ENCODE measurements around the gene RSRC1. TPM values are rescaled to one million over a fixed set of nuclear protein-coding genes. Genes with fewer than 3 reads are reported as not detected.

Gene RSRC1
- total and polyA plus RNA-seq, 2 donors (not counting 1 experiment from before 2014, with no cell fraction given), result 12.6 to 43.1 TPM

DNA sequence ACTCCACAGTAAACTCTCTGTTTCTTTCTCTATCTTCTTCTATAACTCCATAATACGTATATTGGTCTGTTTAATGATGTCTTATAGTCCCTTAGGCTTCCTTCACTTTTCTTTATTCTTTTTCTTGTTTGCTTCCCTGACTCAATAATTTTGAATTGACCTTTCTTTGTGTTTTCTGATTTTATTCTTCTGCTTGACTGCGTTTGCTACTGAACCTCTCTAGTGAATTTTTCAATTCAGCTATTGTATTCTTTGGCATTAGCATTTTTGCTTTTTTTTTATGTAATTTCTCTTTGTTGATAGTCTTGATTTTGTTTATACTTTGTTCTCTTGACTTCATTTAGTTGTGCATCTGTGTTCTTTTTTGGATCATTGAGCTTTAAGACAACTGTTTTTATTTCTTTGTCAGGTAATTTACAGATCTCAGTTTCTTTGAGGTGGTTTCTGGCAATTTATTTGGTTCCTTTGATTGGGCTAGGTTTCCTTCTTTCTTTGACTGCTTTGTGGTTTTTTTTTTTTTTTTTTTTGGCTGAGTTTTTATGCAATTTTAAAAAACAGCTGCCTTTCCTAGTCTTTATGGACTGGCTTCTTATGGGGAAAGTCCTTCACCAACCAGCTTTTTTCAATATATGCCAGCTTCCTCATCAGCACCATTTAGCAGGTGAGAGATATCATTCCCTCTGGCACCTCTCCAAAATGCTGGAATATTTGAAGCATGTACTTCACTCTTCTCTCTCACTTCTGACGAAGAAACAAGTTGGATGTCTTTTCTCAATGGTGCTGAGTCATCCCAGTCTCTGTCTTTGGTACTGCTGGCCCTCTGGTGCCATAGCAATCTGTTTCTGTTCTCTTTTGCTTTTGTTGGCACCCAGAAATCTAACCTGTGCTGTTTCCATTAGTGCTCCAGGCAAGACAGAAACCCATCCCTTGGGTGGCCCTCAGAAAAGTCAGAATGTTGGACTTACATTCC, 17.6 kb downstream of the RSRC1 start:
- Histone ChIP-seq H3K4me2 (ENCODE audit: extremely low read depth, insufficient read depth, low read length) (no peak overlapping the region), H3K79me2 (ENCODE audit: control insufficient read depth, insufficient read depth, low read length) (no peaks in the 10 kb centered on the region), H3K36me3 (ENCODE audit: control insufficient read depth, insufficient read depth, low read length) (no peaks in the 10 kb centered on the region), H4K20me1 (ENCODE audit: control insufficient read depth, extremely low read depth, insufficient read depth, low read length) (no peaks in the 10 kb centered on the region), H2AFZ (ENCODE audit: low read length) (no peak overlapping the region), H3K4me3 (replicated peaks in 1 of 4; ENCODE audit: control extremely low read depth in 1 of 4, insufficient read depth in 1 of 4, low read depth in 3 of 4, low read length in 4 of 4) (no peak overlapping the region), H3K27me3 (ENCODE audit: control insufficient read depth, insufficient read depth, low read length) (no peaks in the 10 kb centered on the region), H3K9me3 (ENCODE audit: control insufficient read depth, insufficient read depth, low read depth, low read length) (no peaks in the 10 kb centered on the region), H3K9ac (ENCODE audit: insufficient read depth, low read length) (no peak overlapping the region), H3K27ac (ENCODE audit: insufficient read depth, low read length) (no peak overlapping the region), H3K4me1 (ENCODE audit: control insufficient read depth, extremely low read depth, insufficient read depth, low read length) (no peaks in the 10 kb centered on the region)
- no peak for TF ChIP-seq EZH2 (IDR thresholded peaks at IDR 0.05; ENCODE audit: low read length, missing control alignments)
- DNase-seq (ENCODE audit: low read depth in 2 of 2), result peak; percentile 19 to 41

GRCh38 chr3:158128755-158129154, 18.9 kb downstream of the RSRC1 start:
- Histone ChIP-seq H2AFZ (ENCODE audit: low read length) (no peak overlapping the region), H3K9me3 (ENCODE audit: control insufficient read depth, insufficient read depth, low read depth, low read length) (no peaks in the 10 kb centered on the region), H3K9ac (ENCODE audit: insufficient read depth, low read length) (no peak overlapping the region), H3K79me2 (ENCODE audit: control insufficient read depth, insufficient read depth, low read length) (no peaks in the 10 kb centered on the region), H4K20me1 (ENCODE audit: control insufficient read depth, extremely low read depth, insufficient read depth, low read length) (no peaks in the 10 kb centered on the region), H3K4me3 (replicated peaks in 1 of 4; ENCODE audit: control extremely low read depth in 1 of 4, insufficient read depth in 1 of 4, low read depth in 3 of 4, low read length in 4 of 4) (no peak overlapping the region), H3K27me3 (ENCODE audit: control insufficient read depth, insufficient read depth, low read length) (no peaks in the 10 kb centered on the region), H3K4me1 (ENCODE audit: control insufficient read depth, extremely low read depth, insufficient read depth, low read length) (no peaks in the 10 kb centered on the region), H3K4me2 (ENCODE audit: extremely low read depth, insufficient read depth, low read length) (no peak overlapping the region), H3K27ac (ENCODE audit: insufficient read depth, low read length) (no peak overlapping the region), H3K36me3 (ENCODE audit: control insufficient read depth, insufficient read depth, low read length) (no peaks in the 10 kb centered on the region)
- TF ChIP-seq CTCF (conservative IDR thresholded peaks at IDR 0.05 in 1 of 2, IDR thresholded peaks at IDR 0.05 in 1 of 2; ENCODE audit: low read depth in 1 of 2, low read length in 2 of 2) (no peak), EZH2 (IDR thresholded peaks at IDR 0.05; ENCODE audit: low read length, missing control alignments) (no peak)
- no peak for DNase-seq (ENCODE audit: low read depth in 2 of 2)

DNA sequence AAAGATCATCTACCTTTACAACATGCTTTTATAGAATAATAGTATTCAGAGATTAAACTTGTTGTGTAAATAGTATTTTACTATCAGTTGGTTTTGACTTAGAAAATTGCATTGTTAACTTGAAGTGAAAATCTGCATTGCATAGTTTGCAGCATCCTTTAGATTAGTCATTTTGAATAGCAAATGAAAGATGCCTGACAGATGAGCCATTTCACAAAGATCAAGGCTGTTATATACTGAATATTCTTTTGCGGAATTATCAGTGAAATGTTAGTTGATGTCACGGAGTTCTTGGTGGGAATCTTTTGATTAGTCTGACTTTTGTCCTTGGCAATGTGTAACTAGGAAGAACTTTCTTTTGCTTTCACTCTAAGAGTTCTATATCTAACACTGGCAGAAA, 24.5 kb downstream of the RSRC1 start:
- DNase-seq (ENCODE audit: low read depth in 2 of 2), result no peak
- Histone ChIP-seq H3K4me3 (replicated peaks in 1 of 4; ENCODE audit: control extremely low read depth in 1 of 4, insufficient read depth in 1 of 4, low read depth in 3 of 4, low read length in 4 of 4) (no peak overlapping the region), H3K4me2 (ENCODE audit: extremely low read depth, insufficient read depth, low read length) (no peak overlapping the region), H3K27ac (ENCODE audit: insufficient read depth, low read length) (no peak overlapping the region), H2AFZ (ENCODE audit: low read length) (no peak overlapping the region), H3K79me2 (ENCODE audit: control insufficient read depth, insufficient read depth, low read length) (no peaks in the 10 kb centered on the region), H3K36me3 (ENCODE audit: control insufficient read depth, insufficient read depth, low read length) (no peaks in the 10 kb centered on the region), H3K4me1 (ENCODE audit: control insufficient read depth, extremely low read depth, insufficient read depth, low read length) (no peaks in the 10 kb centered on the region), H4K20me1 (ENCODE audit: control insufficient read depth, extremely low read depth, insufficient read depth, low read length) (no peaks in the 10 kb centered on the region), H3K9ac (ENCODE audit: insufficient read depth, low read length) (no peak overlapping the region), H3K27me3 (ENCODE audit: control insufficient read depth, insufficient read depth, low read length) (no peaks in the 10 kb centered on the region), H3K9me3 (ENCODE audit: control insufficient read depth, insufficient read depth, low read depth, low read length) (no peaks in the 10 kb centered on the region)
- TF ChIP-seq EZH2 (IDR thresholded peaks at IDR 0.05; ENCODE audit: low read length, missing control alignments), result no peak
- no peak for TF ChIP-seq CTCF (conservative IDR thresholded peaks at IDR 0.05 in 1 of 2, IDR thresholded peaks at IDR 0.05 in 1 of 2; ENCODE audit: low read depth in 1 of 2, low read length in 2 of 2)
